H9 (cell line): ENCODE measurements around the gene S100A6. TPM values are rescaled to one million over a fixed set of nuclear protein-coding genes. Genes with fewer than 3 reads are reported as not detected.

Experiments used
- DNase-seq: peaks from one replicate; pipeline ENCODE4 v3.0.0-alpha.2; 2017
- H2AFZ ChIP-seq: one replicate; pipeline ENCODE4 v1.6.1; 2013; ENCODE audit warnings: mild to moderate bottlenecking, low read length, control low read depth, moderate library complexity
- H2AK5ac ChIP-seq: 2 replicates; pipeline ENCODE4 v1.6.1; 2013; ENCODE audit warnings: low read length, control low read depth, mixed read lengths; ENCODE audit not compliant: insufficient read length
- H2BK120ac ChIP-seq: one replicate; pipeline ENCODE4 v1.6.1; 2013; ENCODE audit warnings: low read depth, mild to moderate bottlenecking, low read length, control low read depth, inconsistent platforms; ENCODE audit not compliant: poor library complexity, severe bottlenecking
- H2BK12ac ChIP-seq: 2 replicates; pipeline ENCODE4 v1.6.1; 2013; ENCODE audit warnings: low read length, control low read depth, mixed read lengths, low read depth; ENCODE audit not compliant: insufficient read length
- H2BK15ac ChIP-seq: 2 replicates; pipeline ENCODE4 v1.6.1; 2013; ENCODE audit warnings: low read depth, low read length, control low read depth
- H2BK20ac ChIP-seq: one replicate; pipeline ENCODE4 v1.6.1; 2013; ENCODE audit warnings: low read depth, mild to moderate bottlenecking, low read length, control low read depth, inconsistent platforms; ENCODE audit not compliant: poor library complexity, severe bottlenecking
- H2BK5ac ChIP-seq: 2 replicates; pipeline ENCODE4 v1.6.1; 2013; ENCODE audit warnings: low read length, control low read depth, mixed read lengths; ENCODE audit not compliant: insufficient read length
- H3K14ac ChIP-seq: 2 replicates; pipeline ENCODE4 v1.6.1; 2013; ENCODE audit warnings: low read length, control low read depth; ENCODE audit not compliant: insufficient read depth
- H3K18ac ChIP-seq: 2 replicates; pipeline ENCODE4 v1.6.1; 2013; ENCODE audit warnings: low read depth, mild to moderate bottlenecking, mixed read lengths, low read length, control low read depth; ENCODE audit not compliant: insufficient read length
- H3K23ac ChIP-seq: 2 replicates; pipeline ENCODE4 v1.6.1; 2013; ENCODE audit warnings: low read length, control low read depth, mixed read lengths, low read depth; ENCODE audit not compliant: insufficient read length
- H3K23me2 ChIP-seq: 2 replicates; pipeline ENCODE4 v1.6.1; 2013; ENCODE audit warnings: low read depth, mild to moderate bottlenecking, mixed read lengths, low read length, control low read depth; ENCODE audit not compliant: insufficient read length, poor library complexity, severe bottlenecking
- H3K27ac ChIP-seq: 2 replicates; pipeline ENCODE4 v1.5.1; 2013; ENCODE audit warnings: low read length, control low read depth, mixed read lengths, low read depth; ENCODE audit not compliant: insufficient read length
- H3K27me3 ChIP-seq: 2 replicates; pipeline ENCODE4 v1.6.1; 2013; ENCODE audit warnings: low read length, control low read depth, inconsistent platforms; ENCODE audit not compliant: insufficient read depth
- H3K4ac ChIP-seq: 2 replicates; pipeline ENCODE4 v1.6.1; 2013; ENCODE audit warnings: low read depth, mild to moderate bottlenecking, control low read depth, inconsistent platforms, low read length, moderate library complexity
- H3K4me1 ChIP-seq: 2 replicates; pipeline ENCODE4 v1.6.1; 2013; ENCODE audit warnings: low read length, control low read depth, inconsistent platforms; ENCODE audit not compliant: insufficient read depth
- H3K4me2 ChIP-seq: 2 replicates; pipeline ENCODE4 v1.6.1; 2013; ENCODE audit warnings: low read length, control low read depth, mixed read lengths; ENCODE audit not compliant: insufficient read length, insufficient read depth
- H3K56ac ChIP-seq: 2 replicates; pipeline ENCODE4 v1.6.1; 2013; ENCODE audit warnings: low read depth, mild to moderate bottlenecking, mixed read lengths, low read length, control low read depth; ENCODE audit not compliant: insufficient read length
- H3K79me1 ChIP-seq: 2 replicates; pipeline ENCODE4 v1.6.1; 2013; ENCODE audit warnings: low read depth, mild to moderate bottlenecking, moderate library complexity, low read length, control low read depth, inconsistent platforms; ENCODE audit not compliant: insufficient read depth, poor library complexity, severe bottlenecking
- H3K79me2 ChIP-seq: 2 replicates; pipeline ENCODE4 v1.6.1; 2013; ENCODE audit warnings: low read length, control low read depth, inconsistent platforms; ENCODE audit not compliant: insufficient read depth
- H3K9ac ChIP-seq: 2 replicates; pipeline ENCODE4 v1.6.1; 2013; ENCODE audit warnings: low read length, control low read depth, mixed read lengths; ENCODE audit not compliant: insufficient read length; ENCODE audit errors: extremely low read depth
- H3K9me3 ChIP-seq: one replicate; pipeline ENCODE4 v1.6.1; 2013; ENCODE audit warnings: low read depth, low read length, inconsistent platforms; ENCODE audit not compliant: control insufficient read depth
- H3T11ph ChIP-seq: one replicate; pipeline ENCODE4 v1.6.1; 2013; ENCODE audit warnings: mild to moderate bottlenecking, low read length, control low read depth, inconsistent platforms
- H4K20me1 ChIP-seq: one replicate; pipeline ENCODE4 v1.6.1; 2013; ENCODE audit not compliant: control insufficient read depth, insufficient read length, insufficient read depth
- H4K5ac ChIP-seq: 2 replicates; pipeline ENCODE4 v1.6.1; 2013; ENCODE audit warnings: low read depth, mild to moderate bottlenecking, mixed read lengths, low read length, control low read depth; ENCODE audit not compliant: insufficient read length
- H4K8ac ChIP-seq: replicated peaks from 2 replicates; pipeline ENCODE4 v1.6.1; 2013; ENCODE audit warnings: low read length, control low read depth, mixed read lengths, low read depth; ENCODE audit not compliant: insufficient read length
- H4K91ac ChIP-seq: 2 replicates; pipeline ENCODE4 v1.6.1; 2013; ENCODE audit warnings: low read depth, mild to moderate bottlenecking, moderate library complexity, mixed read lengths, low read length, control low read depth; ENCODE audit not compliant: insufficient read length
- H3K27ac Mint-ChIP-seq, 3 experiments: 2 replicates in 2 of 3; 3 replicates in 1 of 3; pipeline ENCODE4 v1.8.0; 2020 to 2021; ENCODE audit warnings: mixed read lengths in 3 of 3, mild to moderate bottlenecking in 1 of 3, moderate library complexity in 1 of 3
- H3K27me3 Mint-ChIP-seq: 2 replicates; pipeline ENCODE4 v1.8.0; 2021; ENCODE audit warnings: low read depth, mild to moderate bottlenecking, moderate library complexity, mixed read lengths
- H3K36me3 Mint-ChIP-seq, 3 experiments: 2 replicates in 2 of 3; 3 replicates in 1 of 3; pipeline ENCODE4 v1.8.0; 2020 to 2021; ENCODE audit warnings: low read depth in 3 of 3, mixed read lengths in 3 of 3; ENCODE audit not compliant: insufficient read depth in 1 of 3
- H3K4me1 Mint-ChIP-seq, 2 experiments: 2 replicates each; pipeline ENCODE4 v1.8.0; 2020; ENCODE audit warnings: mixed read lengths in 2 of 2
- H3K4me3 Mint-ChIP-seq, 2 experiments: 2 replicates in 1 of 2; 3 replicates in 1 of 2; pipeline ENCODE4 v1.8.0; 2020 to 2021; ENCODE audit warnings: mild to moderate bottlenecking in 2 of 2, mixed read lengths in 2 of 2, moderate library complexity in 1 of 2
- H3K9me3 Mint-ChIP-seq, 2 experiments: 2 replicates in 1 of 2; 3 replicates in 1 of 2; pipeline ENCODE4 v1.8.0; 2020; ENCODE audit warnings: mild to moderate bottlenecking in 2 of 2, mixed read lengths in 2 of 2, moderate library complexity in 1 of 2
- WGBS: extraction: QIAGEN DNeasy Blood & Tissue Kit; methylation state at CpG from one replicate; pipeline ENCODE4 v1.1.7; 2013; ENCODE audit warnings: missing lambda C conversion rate, low lambda C conversion rate, mixed read lengths; ENCODE audit not compliant: insufficient read length; ENCODE audit errors: extremely low coverage; 5-methylcytosine and 5-hydroxymethylcytosine counted together
- total RNA-seq: library from RNA; stranded (reverse); gene quantifications from 2 replicates; pipeline ENCODE4 v1.2.1, GENCODE V29; 2021
- TF ChIP-seq, protein P1 (sequence below): fragments of 200-600 bp; sonication (generic); conservative IDR thresholded peaks from 3 replicates; pipeline ENCODE4 v1.8.0; 2021; ENCODE audit warnings: antibody characterized with exemption, mild to moderate bottlenecking

The S100A6 gene
- total RNA-seq, 1 experiment from 2014 or later: not detected

DNA sequence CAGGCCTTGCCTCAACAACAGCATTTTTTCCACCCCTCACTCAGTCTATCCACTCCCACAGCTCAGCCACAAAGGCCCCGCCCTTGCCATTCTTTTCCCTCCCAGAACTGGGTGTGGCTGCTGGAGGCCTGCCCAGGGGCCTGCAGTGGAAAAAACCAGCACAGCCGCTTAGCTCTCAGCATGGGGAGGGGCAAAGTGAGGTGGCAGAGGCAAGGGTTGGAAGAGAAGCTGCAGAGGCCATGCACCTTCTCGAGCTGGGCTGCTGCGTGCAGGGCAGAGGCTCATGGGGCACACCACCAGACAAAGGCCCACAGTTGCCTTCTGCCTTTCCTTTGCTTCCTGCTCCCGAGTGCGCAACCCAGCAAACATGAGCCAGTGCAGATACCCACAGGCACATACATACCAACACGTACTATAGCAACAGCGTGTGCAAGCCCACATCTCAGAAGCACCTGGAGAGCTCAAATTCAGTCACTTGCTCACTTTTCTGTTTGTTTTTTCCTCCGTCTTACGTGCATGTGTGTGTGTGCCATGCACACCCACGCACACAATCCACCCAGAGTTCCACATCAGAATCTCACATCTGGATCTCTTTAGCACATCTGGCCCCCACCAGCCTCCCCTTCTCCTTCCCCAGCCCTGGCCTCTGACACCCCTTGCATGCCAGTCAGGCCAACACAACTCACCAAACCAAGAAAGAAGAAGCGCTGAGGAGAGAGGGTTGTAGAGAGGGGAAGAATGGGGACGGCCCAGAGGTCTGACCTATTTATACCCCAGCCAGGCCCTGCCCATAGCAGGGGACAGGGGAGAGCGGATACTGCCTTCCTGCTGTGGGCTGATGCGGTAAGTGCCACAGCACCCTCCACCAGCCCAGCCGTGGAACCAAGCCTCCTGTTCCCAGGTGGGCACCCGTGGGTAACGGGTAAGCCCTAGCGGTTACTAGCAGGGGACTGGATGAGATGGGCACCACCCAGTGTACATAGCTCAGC is 9.6 kb upstream of the S100A6 start, which contains the start of gene S100A4:
S100A4 (minus strand) TSS at position 740 of the 989 bp plus-strand sequence. CDS start 1,012 bp downstream, outside the sequence.
- Histone ChIP-seq H4K8ac (no peak within 1 kb of the TSS), H2AK5ac (no peak within 1 kb of the TSS), H3K4ac (no peak within 1 kb of the TSS), H2BK5ac (no peak within 1 kb of the TSS), H2AFZ (no peak within 1 kb of the TSS), H3K9ac (peak within 1 kb of the TSS; percentile 10), H3K4me2 (peak within 1 kb of the TSS; percentile 27), H2BK15ac (no peak within 1 kb of the TSS), H4K20me1 (no peaks in the 10 kb centered on the region), H3K79me2 (no peaks in the 10 kb centered on the region), H3K79me1 (no peaks in the 10 kb centered on the region), H3K56ac (no peak within 1 kb of the TSS), H3K14ac (0 out of 2 replicates have a peak within 1 kb of the TSS, but pooled peaks have one; percentile 1), H2BK120ac (no peak within 1 kb of the TSS), H3K23me2 (no peaks in the 10 kb centered on the region), H3K27ac (no peak within 1 kb of the TSS), H3K27me3 (no peaks in the 10 kb centered on the region), H4K91ac (no peak within 1 kb of the TSS), H3K9me3 (no peaks in the 10 kb centered on the region), H4K5ac (no peak within 1 kb of the TSS), H3T11ph (no peak within 1 kb of the TSS), H2BK12ac (no peak within 1 kb of the TSS), H2BK20ac (no peak within 1 kb of the TSS), H3K23ac (no peak within 1 kb of the TSS), H3K4me1 (peaks cover 6% of the 10 kb centered on the region; the same call in 1 of the 2 replicates), H3K18ac (peak within 1 kb of the TSS; percentile 45)
- peak within 1 kb of the TSS in 1 of 2 experiments; percentile 62; a peak in 4 of 5 replicates for H3K4me3 Mint-ChIP-seq
- WGBS: no CpG with 5 or more reads among the region's 19 CpGs
- TF ChIP-seq, protein P1, sequence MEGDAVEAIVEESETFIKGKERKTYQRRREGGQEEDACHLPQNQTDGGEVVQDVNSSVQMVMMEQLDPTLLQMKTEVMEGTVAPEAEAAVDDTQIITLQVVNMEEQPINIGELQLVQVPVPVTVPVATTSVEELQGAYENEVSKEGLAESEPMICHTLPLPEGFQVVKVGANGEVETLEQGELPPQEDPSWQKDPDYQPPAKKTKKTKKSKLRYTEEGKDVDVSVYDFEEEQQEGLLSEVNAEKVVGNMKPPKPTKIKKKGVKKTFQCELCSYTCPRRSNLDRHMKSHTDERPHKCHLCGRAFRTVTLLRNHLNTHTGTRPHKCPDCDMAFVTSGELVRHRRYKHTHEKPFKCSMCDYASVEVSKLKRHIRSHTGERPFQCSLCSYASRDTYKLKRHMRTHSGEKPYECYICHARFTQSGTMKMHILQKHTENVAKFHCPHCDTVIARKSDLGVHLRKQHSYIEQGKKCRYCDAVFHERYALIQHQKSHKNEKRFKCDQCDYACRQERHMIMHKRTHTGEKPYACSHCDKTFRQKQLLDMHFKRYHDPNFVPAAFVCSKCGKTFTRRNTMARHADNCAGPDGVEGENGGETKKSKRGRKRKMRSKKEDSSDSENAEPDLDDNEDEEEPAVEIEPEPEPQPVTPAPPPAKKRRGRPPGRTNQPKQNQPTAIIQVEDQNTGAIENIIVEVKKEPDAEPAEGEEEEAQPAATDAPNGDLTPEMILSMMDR: no peak
- H3K27me3 Mint-ChIP-seq: peaks cover 3% of the 10 kb centered on the region
- no peaks in the 10 kb centered on the region; a peak in 1 of 7 replicates for H3K36me3 Mint-ChIP-seq
- peaks cover 48 to 62% of the 10 kb centered on the region in 2 experiments for H3K4me1 Mint-ChIP-seq
- DNase-seq: peak; percentile 97
- H3K9me3 Mint-ChIP-seq: no peaks in the 10 kb centered on the region
- H3K27ac Mint-ChIP-seq: peak within 1 kb of the TSS; percentile 74 to 97 (median 80); a peak in 6 of 7 replicates
